CD4-positive, CD25-positive, alpha-beta regulatory T cell (primary cell): ENCODE data around the gene DNAJC8. TPM values are rescaled to one million over a fixed set of nuclear protein-coding genes. Genes with fewer than 3 reads are reported as not detected.
A peak's percentile ranks its signal among the peaks of the same experiment; 100 is the strongest.

Experiments
- ATAC-seq, 2 donors: fragments of 150-1000 bp; cut with Tn5 transposase; one replicate each; pipeline ENCODE4 v1.10.0; 2021; ENCODE audit warnings: low read depth in 2 of 2, moderate number of reproducible peaks in 2 of 2, moderate library complexity in 1 of 2
- DNase-seq, 3 donors: peaks; one replicate each; pipeline versions ENCODE4 v3.0.0 to v3.0.0-alpha.2; 2012 to 2022; ENCODE audit warnings: mixed read lengths in 1 of 3
- H3K27ac ChIP-seq: one replicate; pipeline ENCODE4 v1.7.0; 2013; ENCODE audit warnings: mild to moderate bottlenecking, low read length; ENCODE audit not compliant: insufficient read depth, poor library complexity, severe bottlenecking
- H3K27me3 ChIP-seq: one replicate; pipeline ENCODE4 v1.7.0; 2013; ENCODE audit warnings: low read length; ENCODE audit not compliant: control insufficient read depth, insufficient read depth
- H3K36me3 ChIP-seq: one replicate; pipeline ENCODE4 v1.7.0; 2013; ENCODE audit warnings: mild to moderate bottlenecking, low read length, moderate library complexity; ENCODE audit not compliant: control insufficient read depth, insufficient read depth
- H3K4me1 ChIP-seq: 2 replicates; pipeline ENCODE4 v1.7.0; 2013; ENCODE audit warnings: mild to moderate bottlenecking, low read length; ENCODE audit not compliant: insufficient read depth, control insufficient read depth, poor library complexity, severe bottlenecking
- H3K4me3 ChIP-seq: one replicate; pipeline ENCODE4 v1.7.0; 2013; ENCODE audit warnings: low read depth, mild to moderate bottlenecking, low read length, moderate library complexity
- H3K9me3 ChIP-seq, 2 experiments: 1 replicate in 1 of 2; 2 replicates in 1 of 2; pipeline ENCODE4 v1.7.0; 2013; ENCODE audit warnings: low read length in 2 of 2, mild to moderate bottlenecking in 1 of 2, moderate library complexity in 1 of 2; ENCODE audit not compliant: control insufficient read depth in 2 of 2
- H3K27ac Mint-ChIP-seq, 3 donors: one replicate each; pipeline ENCODE4 v1.8.0; 2020 to 2022; ENCODE audit warnings: mild to moderate bottlenecking in 3 of 3, mixed read lengths in 3 of 3, moderate library complexity in 2 of 3
- H3K27me3 Mint-ChIP-seq: one replicate; pipeline ENCODE4 v1.8.0; 2022; ENCODE audit warnings: mild to moderate bottlenecking, mixed read lengths
- H3K36me3 Mint-ChIP-seq: one replicate; pipeline ENCODE4 v1.8.0; 2020; ENCODE audit warnings: mixed read lengths
- H3K4me1 Mint-ChIP-seq, 4 donors: one replicate each; pipeline ENCODE4 v1.8.0; 2020 to 2022; ENCODE audit warnings: mixed read lengths in 4 of 4, mild to moderate bottlenecking in 1 of 4
- H3K4me3 Mint-ChIP-seq, 4 donors: one replicate each; pipeline ENCODE4 v1.8.0; 2020 to 2022; ENCODE audit warnings: mild to moderate bottlenecking in 4 of 4, mixed read lengths in 4 of 4, moderate library complexity in 3 of 4
- H3K9me3 Mint-ChIP-seq, 7 donors: one replicate each; pipeline ENCODE4 v1.8.0; 2020 to 2022; ENCODE audit warnings: mixed read lengths in 7 of 7, mild to moderate bottlenecking in 3 of 7, moderate library complexity in 2 of 7
- polyA plus RNA-seq, 4 donors: library from polyadenylated mRNA; unstranded; fragments of 300-500 nt; fragmentation: Illumina TruSeq; gene quantifications; one replicate each; pipeline ENCODE4 v1.2.3, GENCODE V29; 2021
- total RNA-seq: library from RNA; stranded (reverse); gene quantifications from one replicate; pipeline ENCODE4 v1.2.3, GENCODE V29; 2022

The DNAJC8 gene
- total and polyA plus RNA-seq, 5 donors from 2014 or later = 75.3 to 181 (median 154) TPM

GRCh38 chr1:28173151-28173979 is 59.5 kb downstream of the DNAJC8 start:
- Mint-ChIP-seq H3K9me3 (peaks cover 0 to under 1% (median 0%) of the 10 kb centered on the region in 7 donors), H3K4me3 (no peak overlapping the region), H3K4me1 (peaks cover 13 to 39% (median 33%) of the 10 kb centered on the region in 4 donors), H3K27me3 (peaks cover 25% of the 10 kb centered on the region), H3K36me3 (no peaks in the 10 kb centered on the region), H3K27ac (no peak overlapping the region)
- DNase-seq (no peak), ATAC-seq (no peak)
- Histone ChIP-seq H3K27ac (no peak overlapping the region), H3K4me1 (peaks cover 20% of the 10 kb centered on the region), H3K27me3 (no peaks in the 10 kb centered on the region), H3K9me3 (no peaks in the 10 kb centered on the region), H3K36me3 (no peaks in the 10 kb centered on the region), H3K4me3 (no peak overlapping the region)

- H3K4me3 ChIP-seq = peak overlapping the region; percentile 26
- peak overlapping the region in 2 of 4 donors; percentile 7 to 10 for H3K4me3 Mint-ChIP-seq
- ATAC-seq (peak; percentile 30 to 35), DNase-seq (peak in 2 of 3 donors; percentile 4 to 20)
- peaks cover 20% of the 10 kb centered on the region for H3K4me1 ChIP-seq
- peaks cover 23% of the 10 kb centered on the region for H3K27me3 Mint-ChIP-seq
- no peak overlapping the region for H3K27ac ChIP-seq
- peaks cover 13 to 42% (median 36%) of the 10 kb centered on the region in 4 donors for H3K4me1 Mint-ChIP-seq
- H3K36me3 Mint-ChIP-seq = no peaks in the 10 kb centered on the region
- H3K27ac Mint-ChIP-seq = no peak overlapping the region
- H3K36me3 ChIP-seq = no peaks in the 10 kb centered on the region
- H3K27me3 ChIP-seq = no peaks in the 10 kb centered on the region
- no peaks in the 10 kb centered on the region for H3K9me3 ChIP-seq
- H3K9me3 Mint-ChIP-seq = no peaks in the 10 kb centered on the region
These were observed 60.1 kb downstream of the DNAJC8 start for GRCh38 chr1:28172713-28173150.

GRCh38 chr1:28171246-28171645 is 61.6 kb downstream of the DNAJC8 start:
- no peaks in the 10 kb centered on the region for H3K36me3 Mint-ChIP-seq
- H3K4me3 Mint-ChIP-seq = peak overlapping the region in 1 of 4 donors; percentile 8
- H3K27ac Mint-ChIP-seq = no peak overlapping the region
- peaks cover 19% of the 10 kb centered on the region for H3K27me3 Mint-ChIP-seq
- H3K4me1 Mint-ChIP-seq = peaks cover 18 to 44% (median 35%) of the 10 kb centered on the region in 4 donors
- H3K9me3 Mint-ChIP-seq = no peaks in the 10 kb centered on the region
- Histone ChIP-seq H3K4me3 (no peak overlapping the region), H3K27me3 (no peaks in the 10 kb centered on the region), H3K4me1 (peaks cover 20% of the 10 kb centered on the region), H3K9me3 (no peaks in the 10 kb centered on the region), H3K36me3 (no peaks in the 10 kb centered on the region), H3K27ac (no peak overlapping the region)
- no peak for DNase-seq
- ATAC-seq = no peak

GRCh38 chr1:28170001-28170596 is 62.7 kb downstream of the DNAJC8 start:
- Mint-ChIP-seq H3K36me3 (no peaks in the 10 kb centered on the region), H3K27ac (no peak overlapping the region), H3K9me3 (no peaks in the 10 kb centered on the region), H3K27me3 (peaks cover 22% of the 10 kb centered on the region), H3K4me3 (peak overlapping the region in 1 of 4 donors; percentile 19), H3K4me1 (peaks cover 18 to 44% (median 35%) of the 10 kb centered on the region in 4 donors)
- H3K27me3 ChIP-seq = no peaks in the 10 kb centered on the region
- no peak overlapping the region for H3K27ac ChIP-seq
- H3K36me3 ChIP-seq = no peaks in the 10 kb centered on the region
- H3K4me1 ChIP-seq = peaks cover 20% of the 10 kb centered on the region
- DNase-seq = no peak
- ATAC-seq = no peak
- no peaks in the 10 kb centered on the region for H3K9me3 ChIP-seq
- H3K4me3 ChIP-seq = no peak overlapping the region

GRCh38 chr1:28163496-28164161 is 69.2 kb downstream of the DNAJC8 start:
- DNase-seq (no peak), ATAC-seq (no peak)
- H3K4me3 ChIP-seq = no peak overlapping the region
- H3K27ac ChIP-seq = no peak overlapping the region
- peaks cover 2% of the 10 kb centered on the region for H3K4me1 ChIP-seq
- peaks cover 28% of the 10 kb centered on the region for H3K27me3 Mint-ChIP-seq
- peaks cover 5% of the 10 kb centered on the region for H3K36me3 Mint-ChIP-seq
- H3K36me3 ChIP-seq = no peaks in the 10 kb centered on the region
- no peak overlapping the region for H3K4me3 Mint-ChIP-seq
- no peaks in the 10 kb centered on the region for H3K9me3 ChIP-seq
- H3K4me1 Mint-ChIP-seq = peaks cover 4 to 11% (median 8%) of the 10 kb centered on the region in 4 donors
- H3K27ac Mint-ChIP-seq = peak overlapping the region in 1 of 3 donors; percentile 29
- H3K27me3 ChIP-seq = no peaks in the 10 kb centered on the region
- no peaks in the 10 kb centered on the region for H3K9me3 Mint-ChIP-seq

- H3K36me3 Mint-ChIP-seq = peaks cover 5% of the 10 kb centered on the region
- no peak overlapping the region for H3K4me3 ChIP-seq
- no peaks in the 10 kb centered on the region for H3K9me3 Mint-ChIP-seq
- ATAC-seq = no peak
- H3K4me3 Mint-ChIP-seq = no peak overlapping the region
- H3K36me3 ChIP-seq = no peaks in the 10 kb centered on the region
- no peaks in the 10 kb centered on the region for H3K4me1 ChIP-seq
- H3K27me3 Mint-ChIP-seq = peaks cover 28% of the 10 kb centered on the region
- no peak overlapping the region for H3K27ac Mint-ChIP-seq
- peaks cover 0 to 8% (median 3%) of the 10 kb centered on the region in 4 donors for H3K4me1 Mint-ChIP-seq
- DNase-seq = no peak
- no peak overlapping the region for H3K27ac ChIP-seq
- no peaks in the 10 kb centered on the region for H3K9me3 ChIP-seq
- no peaks in the 10 kb centered on the region for H3K27me3 ChIP-seq
These were observed 70.7 kb downstream of the DNAJC8 start for GRCh38 chr1:28162151-28162550.

- Mint-ChIP-seq H3K27me3 (peaks cover 28% of the 10 kb centered on the region), H3K4me3 (no peak overlapping the region), H3K4me1 (peaks cover 0 to 8% (median 0%) of the 10 kb centered on the region in 4 donors), H3K27ac (no peak overlapping the region), H3K9me3 (no peaks in the 10 kb centered on the region), H3K36me3 (peaks cover 5% of the 10 kb centered on the region)
- Histone ChIP-seq H3K36me3 (no peaks in the 10 kb centered on the region), H3K27ac (no peak overlapping the region), H3K4me3 (no peak overlapping the region), H3K9me3 (no peaks in the 10 kb centered on the region), H3K4me1 (no peaks in the 10 kb centered on the region), H3K27me3 (no peaks in the 10 kb centered on the region)
- ATAC-seq (no peak), DNase-seq (no peak)
These were observed 71.1 kb downstream of the DNAJC8 start for GRCh38 chr1:28161751-28162150.
